ENCODE data around the gene TAF1A.

TAF1A gene

GRCh38 chr1:222594789-222595188, 5.1 kb upstream of the TAF1A start:
- no peak for DNase-seq

- no peak for DNase-seq
These were observed 2.4 kb upstream of the TAF1A start for GRCh38 chr1:222592171-222592570.

GRCh38 chr1:222588135-222588534, 1.6 kb downstream of the TAF1A start:
- DNase-seq, result no peak

GRCh38 chr1:222586842-222587241, 2.9 kb downstream of the TAF1A start:
- no peak for DNase-seq

GRCh38 chr1:222583079-222583478, 6.7 kb downstream of the TAF1A start:
- DNase-seq, result peak; percentile 5

- no peak for DNase-seq
These were observed 7.5 kb downstream of the TAF1A start for GRCh38 chr1:222582099-222582774.

GRCh38 chr1:222579316-222579715, 10.4 kb downstream of the TAF1A start:
- DNase-seq, result no peak

- no peak for DNase-seq
These were observed 18.9 kb downstream of the TAF1A start for GRCh38 chr1:222570837-222571236.

- no peak for DNase-seq
These were observed 28.1 kb downstream of the TAF1A start for GRCh38 chr1:222561656-222562055.

- DNase-seq, result no peak
These were observed 32.2 kb downstream of the TAF1A start for GRCh38 chr1:222557574-222557973.

GRCh38 chr1:222557148-222557547, 32.6 kb downstream of the TAF1A start:
- DNase-seq, result no peak

- DNase-seq, result no peak
These were observed 33.6 kb downstream of the TAF1A start for GRCh38 chr1:222555992-222556615.

- no peak for DNase-seq
These were observed 35.6 kb downstream of the TAF1A start for GRCh38 chr1:222554177-222554576.

- DNase-seq, result no peak
These were observed 36.9 kb downstream of the TAF1A start for GRCh38 chr1:222552882-222553281.

- DNase-seq, result no peak
These were observed 41.6 kb downstream of the TAF1A start, which contains the start of gene HHIPL2 for GRCh38 chr1:222547944-222548671. Gene HHIPL2, minus strand, starts transcription at chr1:222548104. Its CDS starts 60 bp downstream, at chr1:222548044.

- no peak for DNase-seq
These were observed 42.5 kb downstream of the TAF1A start for GRCh38 chr1:222547260-222547614.

GRCh38 chr1:222546548-222547259, 43.0 kb downstream of the TAF1A start:
- DNase-seq, result no peak

GRCh38 chr1:222546091-222546490, 43.6 kb downstream of the TAF1A start:
- no peak for DNase-seq

- DNase-seq, result no peak
These were observed 45.9 kb downstream of the TAF1A start for GRCh38 chr1:222543817-222544216.

- no peak for DNase-seq
These were observed 49.1 kb downstream of the TAF1A start for GRCh38 chr1:222540598-222540995.

GRCh38 chr1:222539951-222540597, 49.7 kb downstream of the TAF1A start:
- DNase-seq, result no peak

GRCh38 chr1:222535455-222535854, 54.3 kb downstream of the TAF1A start:
- DNase-seq, result no peak

GRCh38 chr1:222530852-222531251, 58.9 kb downstream of the TAF1A start:
- DNase-seq, result no peak
